ENCODE measurements around the gene HBQ1.

Gene HBQ1

GRCh38 chr16:177981-178667, 2.1 kb upstream of the HBQ1 start:
- H3K27me3 Mint-ChIP-seq: peaks cover 50% of the 10 kb centered on the region
- H3K9me3 Mint-ChIP-seq: no peaks in the 10 kb centered on the region
- no peak overlapping the region for H3K27ac Mint-ChIP-seq
- H3K4me1 Mint-ChIP-seq (ENCODE audit: low read depth): peaks cover 24% of the 10 kb centered on the region
- H3K4me3 Mint-ChIP-seq: no peak overlapping the region
- H3K36me3 Mint-ChIP-seq (ENCODE audit: low read depth): no peaks in the 10 kb centered on the region

GRCh38 chr16:178668-179015, 1.6 kb upstream of the HBQ1 start:
- no peak overlapping the region for H3K27ac Mint-ChIP-seq
- no peaks in the 10 kb centered on the region for H3K36me3 Mint-ChIP-seq (ENCODE audit: low read depth)
- H3K4me3 Mint-ChIP-seq: no peak overlapping the region
- no peaks in the 10 kb centered on the region for H3K9me3 Mint-ChIP-seq
- H3K27me3 Mint-ChIP-seq: peaks cover 46% of the 10 kb centered on the region
- peaks cover 20% of the 10 kb centered on the region for H3K4me1 Mint-ChIP-seq (ENCODE audit: low read depth)

- no peaks in the 10 kb centered on the region for H3K9me3 Mint-ChIP-seq
- H3K4me1 Mint-ChIP-seq (ENCODE audit: low read depth): peaks cover 20% of the 10 kb centered on the region
- H3K27me3 Mint-ChIP-seq: peaks cover 39% of the 10 kb centered on the region
- H3K4me3 Mint-ChIP-seq: no peak overlapping the region
- no peaks in the 10 kb centered on the region for H3K36me3 Mint-ChIP-seq (ENCODE audit: low read depth)
- H3K27ac Mint-ChIP-seq: no peak overlapping the region
Measured at GRCh38 chr16:179211-180092, 807 bp upstream of the HBQ1 start.

- peaks cover 9% of the 10 kb centered on the region for H3K36me3 Mint-ChIP-seq (ENCODE audit: low read depth)
- H3K4me3 Mint-ChIP-seq: peak overlapping the region; percentile 30
- H3K27ac Mint-ChIP-seq: no peak overlapping the region
- H3K27me3 Mint-ChIP-seq: peaks cover 26% of the 10 kb centered on the region
- no peaks in the 10 kb centered on the region for H3K9me3 Mint-ChIP-seq
- peaks cover 12% of the 10 kb centered on the region for H3K4me1 Mint-ChIP-seq (ENCODE audit: low read depth)
Measured at GRCh38 chr16:180681-181564, 664 bp downstream of the HBQ1 start.

- H3K27me3 Mint-ChIP-seq: peaks cover 26% of the 10 kb centered on the region
- peaks cover 12% of the 10 kb centered on the region for H3K4me1 Mint-ChIP-seq (ENCODE audit: low read depth)
- no peak overlapping the region for H3K27ac Mint-ChIP-seq
- H3K36me3 Mint-ChIP-seq (ENCODE audit: low read depth): peaks cover 9% of the 10 kb centered on the region
- no peaks in the 10 kb centered on the region for H3K9me3 Mint-ChIP-seq
- H3K4me3 Mint-ChIP-seq: no peak overlapping the region
Measured at GRCh38 chr16:181565-182021, 1.3 kb downstream of the HBQ1 start.

GRCh38 chr16:183005-183404, 2.7 kb downstream of the HBQ1 start:
- Mint-ChIP-seq H3K4me3 (no peak overlapping the region), H3K36me3 (ENCODE audit: low read depth) (peaks cover 15% of the 10 kb centered on the region), H3K27ac (no peak overlapping the region), H3K4me1 (ENCODE audit: low read depth) (peaks cover 7% of the 10 kb centered on the region), H3K27me3 (peaks cover 18% of the 10 kb centered on the region), H3K9me3 (no peaks in the 10 kb centered on the region)

- H3K27ac Mint-ChIP-seq: no peak overlapping the region
- H3K9me3 Mint-ChIP-seq: no peaks in the 10 kb centered on the region
- H3K4me1 Mint-ChIP-seq (ENCODE audit: low read depth): peaks cover 3% of the 10 kb centered on the region
- H3K36me3 Mint-ChIP-seq (ENCODE audit: low read depth): peaks cover 34% of the 10 kb centered on the region
- no peaks in the 10 kb centered on the region for H3K27me3 Mint-ChIP-seq
- H3K4me3 Mint-ChIP-seq: no peak overlapping the region
Measured at GRCh38 chr16:185213-185612, 5.0 kb downstream of the HBQ1 start.

- H3K4me1 Mint-ChIP-seq (ENCODE audit: low read depth): peaks cover 3% of the 10 kb centered on the region
- peaks cover 37% of the 10 kb centered on the region for H3K36me3 Mint-ChIP-seq (ENCODE audit: low read depth)
- no peak overlapping the region for H3K4me3 Mint-ChIP-seq
- no peak overlapping the region for H3K27ac Mint-ChIP-seq
- H3K27me3 Mint-ChIP-seq: no peaks in the 10 kb centered on the region
- no peaks in the 10 kb centered on the region for H3K9me3 Mint-ChIP-seq
Measured at GRCh38 chr16:185691-186090, 5.4 kb downstream of the HBQ1 start.

- Mint-ChIP-seq H3K27me3 (no peaks in the 10 kb centered on the region), H3K4me3 (no peak overlapping the region), H3K4me1 (ENCODE audit: low read depth) (no peaks in the 10 kb centered on the region), H3K9me3 (no peaks in the 10 kb centered on the region), H3K27ac (no peak overlapping the region), H3K36me3 (ENCODE audit: low read depth) (peaks cover 52% of the 10 kb centered on the region)
Measured at GRCh38 chr16:187330-187729, 7.1 kb downstream of the HBQ1 start.

GRCh38 chr16:188674-189073, 8.4 kb downstream of the HBQ1 start:
- Mint-ChIP-seq H3K27ac (no peak overlapping the region), H3K9me3 (no peaks in the 10 kb centered on the region), H3K4me1 (ENCODE audit: low read depth) (no peaks in the 10 kb centered on the region), H3K4me3 (no peak overlapping the region), H3K27me3 (no peaks in the 10 kb centered on the region), H3K36me3 (ENCODE audit: low read depth) (peaks cover 57% of the 10 kb centered on the region)

GRCh38 chr16:189604-190186, 9.4 kb downstream of the HBQ1 start:
- Mint-ChIP-seq H3K36me3 (ENCODE audit: low read depth) (peaks cover 63% of the 10 kb centered on the region), H3K9me3 (no peaks in the 10 kb centered on the region), H3K4me1 (ENCODE audit: low read depth) (no peaks in the 10 kb centered on the region), H3K27ac (no peak overlapping the region), H3K4me3 (no peak overlapping the region), H3K27me3 (no peaks in the 10 kb centered on the region)

GRCh38 chr16:191831-192230, 11.6 kb downstream of the HBQ1 start:
- no peaks in the 10 kb centered on the region for H3K9me3 Mint-ChIP-seq
- no peak overlapping the region for H3K27ac Mint-ChIP-seq
- H3K4me1 Mint-ChIP-seq (ENCODE audit: low read depth): no peaks in the 10 kb centered on the region
- H3K36me3 Mint-ChIP-seq (ENCODE audit: low read depth): peaks cover 73% of the 10 kb centered on the region
- H3K4me3 Mint-ChIP-seq: no peak overlapping the region
- H3K27me3 Mint-ChIP-seq: no peaks in the 10 kb centered on the region

- no peaks in the 10 kb centered on the region for H3K27me3 Mint-ChIP-seq
- no peaks in the 10 kb centered on the region for H3K4me1 Mint-ChIP-seq (ENCODE audit: low read depth)
- H3K36me3 Mint-ChIP-seq (ENCODE audit: low read depth): peaks cover 72% of the 10 kb centered on the region
- H3K4me3 Mint-ChIP-seq: no peak overlapping the region
- no peak overlapping the region for H3K27ac Mint-ChIP-seq
- H3K9me3 Mint-ChIP-seq: no peaks in the 10 kb centered on the region
Measured at GRCh38 chr16:192686-193085, 12.4 kb downstream of the HBQ1 start.

GRCh38 chr16:193441-193840, 13.2 kb downstream of the HBQ1 start:
- Mint-ChIP-seq H3K4me3 (no peak overlapping the region), H3K36me3 (ENCODE audit: low read depth) (peaks cover 76% of the 10 kb centered on the region), H3K4me1 (ENCODE audit: low read depth) (no peaks in the 10 kb centered on the region), H3K27me3 (no peaks in the 10 kb centered on the region), H3K27ac (no peak overlapping the region), H3K9me3 (no peaks in the 10 kb centered on the region)

Measured in stimulated activated naive CD8-positive, alpha-beta T cell treated with anti-CD3 and anti-CD28 coated beads, Interleukin-15, Interleukin-2, amounts not matched to agents 100 ng/mL and 50 ng/mL, for 24 hours (primary cell).